Measurements from ENCODE around the gene UGGT2. TPM values are rescaled to one million over a fixed set of nuclear protein-coding genes. Genes with fewer than 3 reads are reported as not detected.

The UGGT2 gene
- total and polyA plus RNA-seq, 9 of the 15 experiments (the other 6 are each of a cell fraction or from before 2014, with no cell fraction given): 3.5 to 24.5 (median 18.3) TPM

- TF ChIP-seq E2F5 (CRISPR knock-in tag; IDR thresholded peaks at IDR 0.05) (no peak), NR1H2 (CRISPR knock-in tag; IDR thresholded peaks at IDR 0.05) (no peak), GTF2B (IDR thresholded peaks at IDR 0.05; ENCODE audit: extremely low read depth, insufficient read length) (no peak), PTRF (tag; IDR thresholded peaks at IDR 0.05) (no peak)
Observed at GRCh38 chr13:96068729-96069128, 15.5 kb upstream of the UGGT2 start (continued).

- no peaks in the 10 kb centered on the region for H3K4me1 ChIP-seq (replicated peaks in 1 of 2; ENCODE audit: control insufficient read depth in 2 of 2, insufficient read depth in 2 of 2, low read length in 2 of 2)
- no peak overlapping the region for H3K4me2 ChIP-seq (ENCODE audit: insufficient read depth, low read length)
- ChIA-PET POLR2A (no interaction called here), CTCF (ENCODE audit: low intra/inter-chr PET ratio) (no interaction called here)
- intact Hi-C loops (cut with micrococcal nuclease) (no loop called here), in situ Hi-C loops (cut with MboI) (no loop called here)
- H2AFZ ChIP-seq (ENCODE audit: low read depth, low read length): no peak overlapping the region
- WGBS (ENCODE audit: insufficient coverage, low coverage, missing lambda C conversion rate): 0% methylated on average over 2 of the region's 2 CpGs
- no peak overlapping the region for H3K9ac ChIP-seq (ENCODE audit: insufficient read depth in 1 of 2, low read depth in 2 of 2, low read length in 2 of 2)
- H3K36me3 ChIP-seq (ENCODE audit: control insufficient read depth, insufficient read depth, low read length): no peaks in the 10 kb centered on the region
- no peaks in the 10 kb centered on the region for H4K20me1 ChIP-seq (replicated peaks; ENCODE audit: control insufficient read depth, insufficient read depth, low read length)
- no peaks in the 10 kb centered on the region for H3K9me1 ChIP-seq (ENCODE audit: control insufficient read depth, insufficient read depth, low read length)
- no peaks in the 10 kb centered on the region for H3K79me2 ChIP-seq (ENCODE audit: control insufficient read depth, insufficient read depth, low read length)
- H3K4me3 ChIP-seq: no peak overlapping the region
- no TSS peak for BruUV-seq (replicated peaks)
- FAIRE-seq (no peak), ATAC-seq (no peak), DNase-seq (ENCODE audit: extremely low read depth in 1 of 4, low spot score in 3 of 4) (no peak)
- H3K27me3 ChIP-seq (ENCODE audit: control insufficient read depth in 2 of 2, insufficient read depth in 2 of 2, low read length in 2 of 2): no peaks in the 10 kb centered on the region
- H3K27ac ChIP-seq (ENCODE audit: extremely low read depth, low read depth, low read length): no peak overlapping the region
- H3K9me3 ChIP-seq (replicated peaks; ENCODE audit: control insufficient read depth, insufficient read depth, low read depth, low read length): no peaks in the 10 kb centered on the region
- TF ChIP-seq ZNF76 (CRISPR knock-in tag; IDR thresholded peaks at IDR 0.05; ENCODE audit: borderline replicate concordance): no peak
- TF ChIP-seq ZNF12 (CRISPR knock-in tag; IDR thresholded peaks at IDR 0.05): no peak
- no peak for TF ChIP-seq MCM2 (IDR thresholded peaks at IDR 0.05; ENCODE audit: low read depth)
- TF ChIP-seq AFF4 (CRISPR knock-in tag; IDR thresholded peaks at IDR 0.05): no peak
- no peak for TF ChIP-seq PHTF2 (CRISPR knock-in tag; IDR thresholded peaks at IDR 0.05)
- TF ChIP-seq SMAD2 (IDR thresholded peaks at IDR 0.05; ENCODE audit: low read depth, low read length): no peak
- TF ChIP-seq CBFB (CRISPR knock-in tag; IDR thresholded peaks at IDR 0.05): no peak
- TF ChIP-seq TAF9B (IDR thresholded peaks at IDR 0.05; ENCODE audit: partially characterized antibody): no peak
- no peak for TF ChIP-seq ZBTB26 (CRISPR knock-in tag; IDR thresholded peaks at IDR 0.05)
- no peak for TF ChIP-seq NFIC (IDR thresholded peaks at IDR 0.05)
- no peak for TF ChIP-seq POLR2A (conservative IDR thresholded peaks at IDR 0.05)
- no peak for TF ChIP-seq PML (IDR thresholded peaks at IDR 0.05; ENCODE audit: low read length)
- TF ChIP-seq CBX5 (IDR thresholded peaks at IDR 0.05; ENCODE audit: borderline replicate concordance, low read depth): no peak
- no peak for TF ChIP-seq ZNF134 (CRISPR knock-in tag; conservative IDR thresholded peaks at IDR 0.05)
- TF ChIP-seq PHB (CRISPR knock-in tag; IDR thresholded peaks at IDR 0.05): no peak
Observed at GRCh38 chr13:96065849-96066248, 12.6 kb upstream of the UGGT2 start.
